Natural killer cell (primary cell): ENCODE data around the gene DPRX. TPM values are rescaled to one million over a fixed set of nuclear protein-coding genes. Genes with fewer than 3 reads are reported as not detected.

Source experiments
- ATAC-seq, 3 donors: fragments of 150-1000 bp in 2 of 3; fragments of 200-7000 bp in 1 of 3; cut with Tn5 transposase; 1 replicate in 1 of 3; 2 replicates in 2 of 3; pipeline ENCODE4 v1.10.0; 2021; ENCODE audit warnings: mild to moderate bottlenecking in 2 of 3, moderate library complexity in 2 of 3
- DNase-seq, 2 donors: peaks; one replicate each; pipeline versions ENCODE4 v3.0.0 to v3.0.0-alpha.2; 2013 to 2021; ENCODE audit warnings: mixed read lengths in 1 of 2
- H3K27ac ChIP-seq: one replicate; pipeline ENCODE4 v1.5.1; 2013; ENCODE audit warnings: mild to moderate bottlenecking, low read length
- H3K27me3 ChIP-seq: one replicate; pipeline ENCODE4 v1.6.1; 2013; ENCODE audit warnings: low read length; ENCODE audit not compliant: control insufficient read depth, insufficient read depth
- H3K36me3 ChIP-seq: one replicate; pipeline ENCODE4 v1.6.1; 2013; ENCODE audit warnings: low read length; ENCODE audit not compliant: control insufficient read depth, insufficient read depth
- H3K4me1 ChIP-seq: one replicate; pipeline ENCODE4 v1.6.1; 2013; ENCODE audit warnings: low read length; ENCODE audit not compliant: control insufficient read depth, insufficient read depth
- H3K4me3 ChIP-seq: one replicate; pipeline ENCODE4 v1.5.1; 2013; ENCODE audit warnings: low read length
- H3K9me3 ChIP-seq: one replicate; pipeline ENCODE4 v1.6.1; 2013; ENCODE audit warnings: low read length; ENCODE audit not compliant: control insufficient read depth, insufficient read depth
- H3K27ac Mint-ChIP-seq, 2 donors: one replicate each; pipeline ENCODE4 v1.8.0; 2022; ENCODE audit warnings: mild to moderate bottlenecking in 2 of 2, mixed read lengths in 2 of 2, moderate library complexity in 1 of 2
- H3K27me3 Mint-ChIP-seq, 2 donors: one replicate each; pipeline ENCODE4 v1.8.0; 2022; ENCODE audit warnings: low read depth in 2 of 2, mixed read lengths in 2 of 2
- H3K36me3 Mint-ChIP-seq: one replicate; pipeline ENCODE4 v1.8.0; 2022; ENCODE audit warnings: mixed read lengths
- H3K4me1 Mint-ChIP-seq, 2 donors: one replicate each; pipeline ENCODE4 v1.8.0; 2022; ENCODE audit warnings: mixed read lengths in 2 of 2
- H3K4me3 Mint-ChIP-seq: one replicate; pipeline ENCODE4 v1.8.0; 2022; ENCODE audit warnings: mild to moderate bottlenecking, moderate library complexity, mixed read lengths
- H3K9me3 Mint-ChIP-seq, 2 donors: one replicate each; pipeline ENCODE4 v1.8.0; 2022; ENCODE audit warnings: mixed read lengths in 2 of 2
- WGBS: methylation state at CpG from one replicate; pipeline ENCODE4 v1.1.7; 2013; ENCODE audit warnings: missing lambda C conversion rate; ENCODE audit not compliant: insufficient coverage; 5-methylcytosine and 5-hydroxymethylcytosine counted together
- intact Hi-C: fragments of 100-400 bp; cut with micrococcal nuclease; formaldehyde crosslinking; loops from one replicate; pipeline ENCODE4 v1.14.2; 2022
- total RNA-seq, 4 donors: library from RNA; stranded (reverse); fragments of 120-200 nt in 1 of 4; gene quantifications; one replicate each; pipeline versions ENCODE4 v1.2.3 to v1.2.4, GENCODE V29; 2013 to 2022
- TF ChIP-seq, protein P1 (sequence below): fragments of 200-600 bp; IDR thresholded peaks from one replicate; pipeline ENCODE4 v1.8.0; 2022; ENCODE audit warnings: antibody characterized with exemption

Gene DPRX
- total RNA-seq, 3 donors from 2014 or later (not counting 1 experiment from before 2014, with no cell fraction given), result not detected

DNA sequence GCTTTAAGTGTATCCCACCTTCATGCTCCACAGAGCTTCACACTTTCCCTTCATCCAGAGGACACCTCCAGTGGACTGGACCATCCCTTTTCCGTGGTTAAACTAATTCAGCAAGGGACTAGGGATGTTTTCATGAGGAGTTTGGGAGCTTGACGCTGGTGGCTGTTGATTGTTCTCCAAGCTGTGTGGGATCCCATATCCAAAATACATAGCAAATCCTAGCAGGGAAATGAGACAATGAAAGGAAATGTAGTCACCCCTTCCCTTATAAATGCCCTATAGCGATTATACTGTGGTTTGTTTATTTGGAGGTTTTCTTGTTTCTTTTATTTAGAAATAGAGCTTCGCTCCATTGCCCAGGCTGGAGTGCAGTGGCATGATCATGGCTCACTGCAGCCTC, 31.6 kb upstream of the DPRX start:
- Mint-ChIP-seq H3K9me3 (no peaks in the 10 kb centered on the region), H3K4me3 (no peak overlapping the region), H3K27ac (no peak overlapping the region), H3K4me1 (no peaks in the 10 kb centered on the region), H3K27me3 (peaks cover 0 to 2% of the 10 kb centered on the region in 2 donors), H3K36me3 (no peaks in the 10 kb centered on the region)
- no peaks in the 10 kb centered on the region for H3K36me3 ChIP-seq
- intact Hi-C loops, result no loop called here
- ATAC-seq (no peak), DNase-seq (no peak)
- no peaks in the 10 kb centered on the region for H3K9me3 ChIP-seq
- no peaks in the 10 kb centered on the region for H3K4me1 ChIP-seq
- 85% methylated on average over 1 of the region's 4 CpGs for WGBS
- TF ChIP-seq, protein P1, sequence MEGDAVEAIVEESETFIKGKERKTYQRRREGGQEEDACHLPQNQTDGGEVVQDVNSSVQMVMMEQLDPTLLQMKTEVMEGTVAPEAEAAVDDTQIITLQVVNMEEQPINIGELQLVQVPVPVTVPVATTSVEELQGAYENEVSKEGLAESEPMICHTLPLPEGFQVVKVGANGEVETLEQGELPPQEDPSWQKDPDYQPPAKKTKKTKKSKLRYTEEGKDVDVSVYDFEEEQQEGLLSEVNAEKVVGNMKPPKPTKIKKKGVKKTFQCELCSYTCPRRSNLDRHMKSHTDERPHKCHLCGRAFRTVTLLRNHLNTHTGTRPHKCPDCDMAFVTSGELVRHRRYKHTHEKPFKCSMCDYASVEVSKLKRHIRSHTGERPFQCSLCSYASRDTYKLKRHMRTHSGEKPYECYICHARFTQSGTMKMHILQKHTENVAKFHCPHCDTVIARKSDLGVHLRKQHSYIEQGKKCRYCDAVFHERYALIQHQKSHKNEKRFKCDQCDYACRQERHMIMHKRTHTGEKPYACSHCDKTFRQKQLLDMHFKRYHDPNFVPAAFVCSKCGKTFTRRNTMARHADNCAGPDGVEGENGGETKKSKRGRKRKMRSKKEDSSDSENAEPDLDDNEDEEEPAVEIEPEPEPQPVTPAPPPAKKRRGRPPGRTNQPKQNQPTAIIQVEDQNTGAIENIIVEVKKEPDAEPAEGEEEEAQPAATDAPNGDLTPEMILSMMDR, result no peak
- no peaks in the 10 kb centered on the region for H3K27me3 ChIP-seq
- no peak overlapping the region for H3K27ac ChIP-seq
- H3K4me3 ChIP-seq, result no peak overlapping the region

DNA sequence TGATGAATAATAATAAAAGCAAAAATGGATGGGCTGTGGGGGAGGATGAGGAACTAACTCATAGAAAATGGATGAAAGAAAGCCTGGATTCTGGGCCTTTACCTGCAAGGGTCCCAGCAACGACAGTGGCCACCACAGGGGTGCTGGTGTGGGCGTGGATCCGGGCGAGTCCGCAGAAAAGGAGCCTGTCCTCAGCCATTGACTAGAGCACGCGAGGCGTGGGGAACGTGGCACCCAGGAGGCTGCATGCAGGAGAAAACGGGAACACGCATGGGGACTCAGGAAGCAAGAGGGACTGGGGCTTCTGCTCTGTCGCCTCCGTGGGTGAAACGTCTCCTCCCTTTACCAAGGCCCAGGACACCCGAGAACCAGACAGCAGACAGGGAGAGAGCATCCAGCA, 25.8 kb upstream of the DPRX start:
- H3K4me1 ChIP-seq, result no peaks in the 10 kb centered on the region
- ATAC-seq, result no peak
- Mint-ChIP-seq H3K36me3 (no peaks in the 10 kb centered on the region), H3K27me3 (peaks cover 0 to 2% of the 10 kb centered on the region in 2 donors), H3K4me1 (no peaks in the 10 kb centered on the region), H3K4me3 (no peak overlapping the region), H3K9me3 (no peaks in the 10 kb centered on the region), H3K27ac (no peak overlapping the region)
- H3K27me3 ChIP-seq, result no peaks in the 10 kb centered on the region
- H3K27ac ChIP-seq, result no peak overlapping the region
- 93% methylated on average over 15 of the region's 15 CpGs for WGBS
- no peak for DNase-seq
- no peaks in the 10 kb centered on the region for H3K9me3 ChIP-seq
- no peak overlapping the region for H3K4me3 ChIP-seq
- H3K36me3 ChIP-seq, result no peaks in the 10 kb centered on the region
- TF ChIP-seq, protein P1, result no peak
- intact Hi-C loops, result no loop called here

DNA sequence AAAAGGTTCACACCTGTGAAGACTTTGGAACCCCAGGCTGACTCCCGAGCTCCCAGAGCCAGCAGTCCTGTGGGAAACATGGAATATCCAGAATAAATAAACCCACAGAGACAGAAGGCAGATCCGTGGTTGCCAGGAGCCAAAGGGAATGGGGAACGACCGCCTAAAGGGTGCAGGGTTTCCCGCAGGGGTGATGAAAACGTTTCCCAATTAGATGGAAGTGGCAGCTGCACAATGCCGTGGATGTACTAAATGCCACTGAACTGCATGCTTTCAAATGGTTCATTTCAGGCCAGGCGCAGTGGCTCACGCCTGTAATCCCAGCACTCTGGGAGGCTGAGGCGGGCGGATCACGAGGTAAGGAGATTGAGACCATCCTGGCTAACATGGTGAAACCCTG, 23.4 kb upstream of the DPRX start:
- Histone ChIP-seq H3K27ac (no peak overlapping the region), H3K4me3 (no peak overlapping the region), H3K27me3 (no peaks in the 10 kb centered on the region), H3K36me3 (no peaks in the 10 kb centered on the region), H3K9me3 (no peaks in the 10 kb centered on the region), H3K4me1 (no peaks in the 10 kb centered on the region)
- WGBS, result 92% methylated on average over 10 of the region's 12 CpGs
- DNase-seq (no peak), ATAC-seq (no peak)
- intact Hi-C loops, result no loop called here
- Mint-ChIP-seq H3K4me3 (no peak overlapping the region), H3K27ac (no peak overlapping the region), H3K4me1 (no peaks in the 10 kb centered on the region), H3K27me3 (no peaks in the 10 kb centered on the region), H3K36me3 (no peaks in the 10 kb centered on the region), H3K9me3 (no peaks in the 10 kb centered on the region)
- TF ChIP-seq, protein P1, result no peak

DNA sequence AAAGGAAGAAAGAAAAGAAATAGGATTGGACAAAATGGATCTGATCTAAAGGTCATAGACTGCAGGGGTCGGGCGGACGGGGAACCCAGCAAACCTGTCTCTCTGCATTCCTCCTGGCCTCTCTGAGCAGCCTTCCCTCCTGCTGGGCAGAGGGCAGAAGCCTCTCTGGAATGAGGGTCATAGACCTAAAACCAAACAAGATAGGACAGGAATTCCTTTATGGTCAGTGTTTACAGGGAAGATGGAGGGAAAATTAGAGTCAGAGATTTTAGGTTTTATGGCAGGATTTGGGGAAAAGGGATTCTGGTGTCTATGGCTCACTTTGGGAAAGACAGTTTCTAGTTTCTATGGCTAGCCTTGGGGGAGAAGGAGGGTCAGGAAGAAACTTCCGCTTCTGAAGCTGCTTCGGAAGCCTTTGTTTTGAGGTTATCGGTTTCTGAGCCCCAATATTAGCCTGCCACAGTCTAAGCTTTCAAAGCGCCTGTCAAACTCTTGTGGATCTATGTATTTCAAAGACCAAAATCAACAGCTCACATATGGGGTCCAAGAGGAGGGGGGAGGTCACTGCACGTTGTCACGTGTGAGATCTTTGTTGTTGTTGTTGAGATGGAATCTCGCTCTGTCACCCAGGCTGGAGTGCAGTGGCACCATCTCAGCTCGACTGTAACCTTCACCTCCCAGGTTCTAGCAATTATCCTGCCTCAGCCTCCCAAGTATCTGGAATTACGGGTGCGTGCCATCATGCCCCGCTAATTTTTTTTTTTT, 18.9 kb upstream of the DPRX start:
- H3K27me3 ChIP-seq, result no peaks in the 10 kb centered on the region
- H3K27ac ChIP-seq, result no peak overlapping the region
- DNase-seq (no peak), ATAC-seq (no peak)
- H3K4me3 Mint-ChIP-seq, result no peak overlapping the region
- H3K27ac Mint-ChIP-seq, result no peak overlapping the region
- no peaks in the 10 kb centered on the region for H3K9me3 Mint-ChIP-seq
- H3K4me1 ChIP-seq, result no peaks in the 10 kb centered on the region
- intact Hi-C loops, result no loop called here
- H3K36me3 ChIP-seq, result no peaks in the 10 kb centered on the region
- WGBS, result 94% methylated on average over 13 of the region's 14 CpGs
- no peaks in the 10 kb centered on the region for H3K36me3 Mint-ChIP-seq
- TF ChIP-seq, protein P1, result no peak
- H3K4me1 Mint-ChIP-seq, result no peaks in the 10 kb centered on the region
- no peaks in the 10 kb centered on the region for H3K27me3 Mint-ChIP-seq
- no peak overlapping the region for H3K4me3 ChIP-seq
- H3K9me3 ChIP-seq, result no peaks in the 10 kb centered on the region
